Activated CD4-positive, alpha-beta T cell treated with anti-CD3 and anti-CD28 coated beads for 24 hours (primary cell): ENCODE data around the gene EPB41L3.

Experiments used
- DNase-seq, 2 donors: peaks; one replicate each; pipeline ENCODE4 v3.0.0-alpha.2; 2020; ENCODE audit warnings: low read depth in 2 of 2

EPB41L3 gene

DNA sequence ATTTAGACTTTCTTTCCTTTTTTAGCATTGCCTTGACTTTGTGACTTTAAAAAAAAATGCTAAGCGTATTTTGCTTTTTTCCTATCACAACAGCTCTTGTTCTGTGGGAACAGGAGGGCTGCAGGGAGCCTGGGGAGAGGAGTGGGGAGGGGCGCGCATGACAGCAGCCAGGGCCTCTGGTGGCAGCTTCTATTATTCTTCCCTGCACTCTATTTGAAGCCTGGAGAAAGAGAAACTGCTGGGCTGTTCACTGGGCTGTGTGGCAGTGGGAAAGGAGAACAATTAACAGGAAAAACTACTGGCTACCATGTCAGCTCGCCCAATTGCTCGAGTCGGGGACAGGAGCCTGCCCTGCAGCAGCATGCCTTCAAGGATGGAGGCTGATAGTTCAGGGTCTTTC, 129.3 kb downstream of the EPB41L3 start:
- DNase-seq = no peak

- DNase-seq = no peak
Observed at GRCh38 chr18:5413447-5413846, 130.3 kb downstream of the EPB41L3 start.

DNA sequence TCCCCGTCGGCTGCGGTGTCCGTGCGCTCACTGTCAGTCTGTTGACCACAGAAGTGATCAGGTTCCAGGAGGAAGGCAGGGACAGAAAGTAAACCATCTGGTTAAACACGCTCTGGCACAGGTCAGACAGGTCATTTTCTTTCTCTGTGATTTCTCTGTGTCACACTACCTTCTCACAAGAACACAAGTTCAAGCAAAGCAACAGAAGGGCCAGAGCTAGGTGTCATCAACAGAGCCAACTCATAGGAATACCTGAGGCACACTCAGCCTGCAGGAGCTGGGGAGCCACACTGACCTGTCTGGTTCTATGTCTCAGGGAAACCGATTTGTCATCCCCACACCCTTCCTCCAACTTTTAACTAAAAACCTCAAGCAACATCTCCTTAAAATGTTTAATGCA, 133.2 kb downstream of the EPB41L3 start:
- no peak for DNase-seq

GRCh38 chr18:5398269-5398668, 145.5 kb downstream of the EPB41L3 start:
- no peak for DNase-seq

DNA sequence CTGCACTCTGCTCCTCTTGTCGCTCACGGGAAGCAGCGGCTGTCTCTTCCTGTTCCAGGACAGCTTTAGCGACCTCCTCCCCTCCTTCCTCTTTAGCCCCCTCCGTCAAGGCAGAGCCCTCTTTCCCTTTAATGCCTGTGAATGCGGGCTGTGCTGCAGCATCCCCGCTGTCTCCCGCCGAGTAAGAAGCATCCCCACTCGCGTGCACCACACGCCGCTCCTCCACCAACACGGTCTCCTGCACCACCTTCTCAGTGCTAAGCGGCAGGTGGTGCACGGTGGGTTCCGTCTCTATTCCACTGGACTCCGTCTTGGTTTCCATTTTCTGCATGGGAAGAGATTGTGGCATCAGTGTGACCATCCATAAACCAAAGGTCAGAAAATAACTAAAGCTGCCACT, 146.7 kb downstream of the EPB41L3 start:
- no peak for DNase-seq

- no peak for DNase-seq
Observed at GRCh38 chr18:5395860-5396448, 147.8 kb downstream of the EPB41L3 start.

DNA sequence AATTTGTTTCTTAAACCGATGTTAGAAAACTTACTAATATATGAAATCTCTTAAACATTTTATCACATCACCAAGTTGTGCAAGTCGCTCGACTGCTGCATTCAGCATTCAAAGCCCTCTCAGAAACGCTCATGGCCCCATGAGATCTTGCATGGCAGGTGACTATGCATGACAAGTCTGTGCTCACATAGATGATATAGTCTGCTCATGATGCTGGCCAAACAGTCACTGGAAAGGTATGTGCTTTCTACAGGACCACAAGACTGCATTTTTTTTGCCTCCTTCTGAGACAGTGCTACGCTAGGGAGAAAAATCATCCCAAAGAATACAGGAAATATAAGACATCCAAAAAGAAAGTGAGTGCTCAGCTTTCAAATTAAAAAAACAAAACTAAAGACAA, 150.0 kb downstream of the EPB41L3 start:
- DNase-seq = no peak

- DNase-seq = no peak
Observed at GRCh38 chr18:5391409-5391808, 152.4 kb downstream of the EPB41L3 start.

DNA sequence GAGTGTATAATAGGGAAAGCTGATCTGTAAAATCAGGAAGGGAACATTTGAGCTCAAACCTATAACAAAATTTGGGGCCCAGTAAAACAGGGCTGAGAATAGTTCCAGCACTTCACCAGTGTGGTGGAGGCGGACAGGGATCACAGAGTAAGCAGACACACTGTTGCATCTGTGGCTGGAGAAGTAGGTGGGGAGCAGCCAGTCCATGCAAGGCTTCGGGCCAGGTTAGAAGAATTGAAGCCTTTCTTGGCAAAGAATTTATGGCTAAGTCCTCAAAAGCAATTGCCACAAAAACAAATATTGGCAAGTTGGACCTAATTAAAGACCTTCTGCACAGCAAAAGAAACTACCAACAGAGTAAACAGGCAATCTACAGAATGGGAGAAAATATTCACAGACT, 154.4 kb downstream of the EPB41L3 start:
- no peak for DNase-seq

- no peak for DNase-seq
Observed at GRCh38 chr18:5388896-5389295, 154.9 kb downstream of the EPB41L3 start.

DNA sequence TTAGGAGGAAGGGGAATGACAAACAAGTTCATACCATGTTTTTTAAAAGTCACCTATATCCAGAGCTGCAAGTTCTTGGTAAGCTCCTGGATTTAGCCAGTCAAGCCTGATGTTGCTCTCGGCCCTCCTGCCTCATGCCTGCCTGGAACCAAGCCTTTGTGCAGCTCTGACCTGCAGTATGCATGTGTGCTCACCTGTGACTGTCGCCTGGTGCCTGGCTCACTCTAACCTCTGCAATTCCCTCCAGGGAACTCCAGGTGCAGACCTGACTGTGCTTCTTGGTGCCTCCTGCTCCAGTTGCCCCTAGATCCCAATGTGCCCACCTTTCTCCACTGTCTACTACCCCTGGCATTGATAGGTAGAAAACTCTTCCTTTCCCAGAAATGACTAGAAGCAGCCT, 163.2 kb downstream of the EPB41L3 start:
- no peak for DNase-seq

DNA sequence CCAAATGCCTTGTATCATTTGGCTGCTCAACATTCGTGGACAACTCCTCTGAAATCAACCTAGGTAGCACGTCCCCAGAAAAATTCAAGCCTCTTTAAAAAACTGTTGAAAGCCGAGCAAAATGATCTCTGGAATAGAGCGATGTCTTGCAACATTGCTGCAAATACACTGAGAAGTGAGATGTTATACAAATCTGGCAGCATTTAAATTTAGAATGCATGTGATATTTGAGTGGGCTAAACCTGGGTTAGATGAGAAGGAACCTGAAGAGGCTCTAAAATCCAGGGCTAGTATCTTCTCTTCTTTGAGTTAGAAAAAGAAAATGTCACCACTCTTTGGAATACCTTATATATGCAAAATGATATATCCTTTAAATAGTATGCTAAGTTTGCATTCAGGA, 166.8 kb downstream of the EPB41L3 start:
- DNase-seq = no peak

GRCh38 chr18:5370332-5370731, 173.5 kb downstream of the EPB41L3 start:
- no peak for DNase-seq

GRCh38 chr18:5369513-5369912, 174.3 kb downstream of the EPB41L3 start:
- DNase-seq = no peak

DNA sequence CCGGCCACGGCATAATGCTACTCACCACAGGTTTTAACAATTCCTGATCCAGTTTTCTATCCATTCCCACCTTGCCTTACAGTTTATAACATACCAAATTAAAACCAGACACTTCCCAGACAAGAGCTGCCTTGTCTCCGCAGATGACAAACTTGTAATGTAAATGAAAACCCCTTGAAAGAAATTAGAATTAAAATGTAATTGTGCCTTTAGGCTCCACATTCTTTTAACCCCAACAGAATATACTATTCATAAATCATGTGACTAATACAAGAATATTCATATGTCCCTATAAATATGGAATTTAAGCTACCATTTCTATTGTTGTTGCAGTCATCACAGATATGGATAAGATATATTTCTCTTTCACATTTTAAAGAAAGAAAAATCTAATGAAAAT, 178.4 kb downstream of the EPB41L3 start:
- no peak for DNase-seq

DNA sequence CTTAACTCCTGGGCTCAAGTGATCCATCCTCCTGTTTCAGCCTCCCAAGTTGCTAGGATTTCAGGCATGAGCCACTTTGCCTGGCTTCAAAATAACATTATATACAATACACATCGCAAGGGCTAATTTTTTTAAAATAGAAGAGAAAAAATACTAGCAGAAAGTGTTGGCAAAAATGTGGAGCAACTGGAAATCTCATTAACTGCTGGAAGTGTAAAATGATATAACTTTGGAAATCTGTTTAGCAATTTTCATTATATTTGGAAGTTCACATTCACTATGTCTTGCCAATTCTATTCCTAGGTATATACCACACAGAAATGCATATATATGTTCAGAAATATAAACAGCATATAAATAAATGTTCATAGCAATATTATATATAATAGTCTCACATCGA, 193.2 kb downstream of the EPB41L3 start:
- DNase-seq = no peak
